Measurements from ENCODE around the gene TSFM.

TSFM gene

DNA sequence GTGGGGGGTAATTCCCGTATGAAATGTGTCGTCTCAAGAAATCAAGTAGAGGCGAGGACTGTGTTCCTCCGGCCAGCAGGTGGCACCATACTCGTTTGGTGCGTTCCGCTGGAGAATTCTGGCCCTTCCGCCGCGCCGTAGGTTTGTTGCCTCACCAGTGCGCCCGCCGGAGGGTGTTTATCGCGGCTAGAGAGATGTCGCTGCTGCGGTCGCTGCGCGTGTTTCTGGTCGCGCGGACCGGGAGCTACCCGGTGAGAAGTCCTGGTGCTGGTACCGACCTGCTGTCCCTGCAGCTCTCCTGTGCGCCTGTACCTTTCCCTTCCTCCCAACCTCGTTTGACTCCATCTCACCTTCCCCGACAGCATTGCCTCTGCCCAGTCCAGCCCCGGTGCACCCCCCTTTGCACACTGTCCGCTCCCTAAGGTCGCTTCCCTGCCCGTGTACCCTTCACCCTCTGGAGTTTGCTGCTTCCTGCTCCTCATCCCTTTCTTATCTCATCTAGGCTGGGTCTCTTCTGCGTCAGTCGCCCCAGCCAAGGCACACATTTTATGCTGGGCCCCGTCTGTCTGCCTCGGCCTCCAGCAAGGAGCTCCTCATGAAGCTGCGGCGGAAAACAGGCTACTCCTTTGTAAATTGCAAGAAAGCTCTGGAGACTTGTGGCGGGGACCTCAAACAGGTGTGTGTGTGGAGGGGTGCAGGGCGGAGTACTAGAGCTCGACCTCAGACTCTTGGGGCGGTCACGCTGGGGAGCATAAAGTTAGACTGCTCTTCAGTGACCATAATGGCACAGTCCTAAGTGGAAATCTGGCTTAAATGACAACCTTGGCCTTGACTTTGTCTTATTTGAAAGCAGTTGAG lies at the start of gene TSFM:
Gene TSFM (plus strand): TSS at position 180 of the 858 bp plus-strand sequence. CDS start 15 bp downstream, at position 195.
- DNase-seq: peak; percentile 96

DNA sequence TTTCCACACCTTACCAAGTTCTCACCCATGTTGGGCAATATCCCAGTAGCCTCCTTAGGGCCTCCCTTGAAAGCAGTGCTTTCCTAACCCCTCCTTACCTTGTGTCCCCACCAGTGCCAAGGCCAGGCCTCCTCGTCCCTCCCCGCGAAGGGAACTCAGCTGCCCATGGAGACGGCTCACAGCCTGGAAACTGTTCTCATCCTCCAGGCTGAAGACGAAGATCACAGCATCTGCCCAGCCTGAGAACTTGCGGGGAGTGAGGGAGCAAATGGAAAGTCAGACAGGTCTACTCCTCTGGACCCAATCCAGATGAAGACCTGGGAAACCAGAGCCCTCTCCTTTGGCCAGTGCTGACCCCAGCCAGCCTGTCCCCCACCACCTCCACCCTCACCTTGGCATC lies 48.7 kb upstream of the TSFM start:
- DNase-seq: no peak

- no peak for DNase-seq
Measured at GRCh38 chr12:57734591-57734990, 48.0 kb upstream of the TSFM start.

GRCh38 chr12:57735198-57735855 lies 47.3 kb upstream of the TSFM start:
- DNase-seq: no peak

- no peak for DNase-seq
Measured at GRCh38 chr12:57735952-57736740, 46.4 kb upstream of the TSFM start.

DNA sequence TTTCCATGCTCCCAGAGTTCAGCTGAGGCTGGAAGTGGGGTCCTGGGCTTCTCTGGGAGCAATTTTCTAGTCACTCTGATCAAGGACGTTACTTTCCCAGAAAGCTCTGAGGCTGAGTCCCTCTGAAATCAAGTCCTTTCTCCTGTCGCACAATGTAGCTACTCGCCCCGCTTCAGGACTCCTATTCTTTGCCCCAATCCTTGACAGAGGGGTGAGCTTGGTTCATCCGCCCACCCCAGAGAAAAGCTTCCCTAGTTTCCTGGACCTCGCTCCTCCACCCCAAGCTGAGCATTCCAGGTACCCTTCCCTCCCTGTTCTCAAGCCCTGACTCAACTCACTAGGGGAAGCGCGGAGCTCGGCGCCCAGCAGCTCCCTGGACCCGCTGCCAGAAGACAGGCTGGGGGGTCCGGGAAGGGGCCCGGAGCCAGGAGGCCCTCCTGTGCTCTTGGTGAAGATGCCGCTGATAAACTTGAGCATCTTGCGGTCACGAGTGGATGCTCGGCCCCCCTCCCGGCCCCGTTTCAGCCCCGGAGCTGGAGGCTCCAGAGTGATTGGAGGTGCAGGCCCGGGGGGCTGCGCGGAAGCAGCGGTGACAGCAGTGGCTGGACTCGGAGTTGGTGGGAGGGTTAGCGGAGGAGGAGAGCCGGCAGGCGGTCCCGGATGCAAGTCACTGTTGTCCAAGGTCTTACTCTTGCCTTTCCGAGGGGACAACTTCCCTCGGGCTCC lies 45.7 kb upstream of the TSFM start:
- no peak for DNase-seq

- DNase-seq: no peak
Measured at GRCh38 chr12:57737467-57738460, 44.8 kb upstream of the TSFM start.

DNA sequence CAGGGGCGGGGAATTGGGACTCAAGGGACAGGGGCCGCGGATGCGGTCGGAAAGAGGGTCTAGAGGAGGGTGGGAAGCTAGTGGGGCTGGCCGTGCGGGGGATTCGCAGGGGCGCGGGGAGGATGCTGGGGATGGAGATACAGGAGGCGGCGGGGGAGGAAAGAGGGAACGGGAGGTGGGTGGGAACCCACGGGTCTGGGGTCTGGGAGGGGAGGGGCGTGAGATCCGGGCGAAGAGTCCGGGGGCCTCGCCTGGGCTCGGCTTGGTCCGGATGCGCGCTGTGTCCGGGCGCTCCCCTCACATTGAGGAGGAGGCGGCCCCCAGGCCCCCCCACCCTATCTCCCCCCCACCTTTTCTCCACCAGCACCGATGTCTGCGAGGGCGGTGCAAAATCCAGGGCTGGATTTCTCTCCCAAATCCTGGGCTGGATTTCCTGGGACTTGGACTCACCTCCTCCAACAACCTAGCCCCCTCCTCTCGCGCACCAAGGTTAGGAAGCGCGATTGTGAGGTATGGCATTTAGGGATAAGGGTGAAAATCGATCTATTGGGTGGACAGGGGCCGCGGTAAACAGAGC lies 43.8 kb upstream of the TSFM start, which contains the start of gene AGAP2:
Gene AGAP2 (minus strand): TSS at position 82 of the 577 bp plus-strand sequence. CDS start 496 bp downstream, outside the sequence.
- no peak for DNase-seq

GRCh38 chr12:57739387-57739786 lies 43.2 kb upstream of the TSFM start:
- no peak for DNase-seq

DNA sequence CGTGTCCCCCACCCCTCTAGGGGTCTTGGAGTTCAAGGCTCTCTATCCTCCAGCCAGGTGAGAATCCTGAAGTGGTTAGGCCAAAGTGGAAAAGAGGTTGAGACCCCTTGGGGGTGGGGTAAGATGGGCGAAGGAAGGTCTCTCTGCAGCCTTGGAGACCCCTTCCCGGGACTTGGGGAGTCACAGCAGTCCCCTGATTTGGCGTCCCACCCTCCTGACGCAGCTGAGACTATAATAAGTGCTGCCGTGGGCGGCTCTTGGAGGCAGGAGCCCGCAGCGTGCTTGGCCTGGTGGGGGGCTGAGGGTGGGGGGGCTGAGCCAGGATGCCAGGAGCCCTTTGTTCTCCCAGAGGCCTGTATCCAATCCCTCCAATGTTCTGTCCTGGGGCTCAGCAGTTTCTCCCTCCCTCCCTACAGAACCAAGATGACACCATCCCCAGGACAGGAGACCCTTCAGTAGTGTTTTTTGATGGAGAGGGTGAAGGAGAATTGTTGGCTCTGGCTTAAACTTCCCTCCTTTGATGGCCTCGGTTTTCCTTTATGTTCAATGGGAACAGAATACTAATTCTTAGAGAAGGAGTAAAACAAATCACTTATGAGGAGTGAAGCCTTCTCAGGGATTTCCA lies 42.6 kb upstream of the TSFM start:
- DNase-seq: no peak

DNA sequence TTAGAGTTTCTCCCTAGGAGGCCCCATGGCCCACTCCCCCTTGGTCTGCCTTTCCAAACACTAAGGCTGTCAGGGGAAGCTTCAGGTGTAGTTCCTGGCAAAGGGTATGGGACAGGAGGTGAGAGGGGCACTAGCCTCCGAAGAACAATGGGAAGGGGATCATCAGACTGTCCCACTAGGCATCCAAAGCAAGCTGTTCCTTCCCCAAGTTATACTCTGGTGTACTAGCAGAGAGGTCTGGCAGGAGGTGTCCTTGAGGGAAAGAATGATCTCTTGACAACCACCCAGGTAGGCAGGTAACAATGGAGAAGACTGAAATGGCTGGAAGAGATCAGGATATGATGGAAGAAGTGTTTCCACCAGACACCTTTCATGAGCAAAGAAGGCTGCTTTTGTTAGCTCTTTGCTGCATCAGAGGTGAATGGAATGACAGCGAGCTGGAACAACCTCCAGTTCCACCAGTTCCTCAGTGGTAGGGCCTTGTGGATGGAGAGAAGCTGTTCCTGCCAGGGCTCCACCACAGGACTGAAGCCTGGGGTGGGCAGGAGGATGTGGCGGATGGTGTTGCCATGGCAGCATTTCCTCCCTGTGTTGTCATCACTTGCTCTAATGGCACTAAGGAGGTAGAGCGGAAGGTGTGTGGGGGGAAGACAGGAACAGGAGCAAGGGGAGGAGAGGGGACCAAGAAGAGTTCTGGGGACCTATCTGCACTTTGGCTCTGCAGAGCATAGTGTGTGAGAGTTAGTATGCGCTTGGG lies 41.8 kb upstream of the TSFM start:
- peak; percentile 62 for DNase-seq

- DNase-seq: no peak
Measured at GRCh38 chr12:57741413-57741789, 41.2 kb upstream of the TSFM start.

GRCh38 chr12:57741844-57742738 lies 40.5 kb upstream of the TSFM start:
- peak; percentile 65 for DNase-seq

GRCh38 chr12:57743769-57744168 lies 38.8 kb upstream of the TSFM start:
- no peak for DNase-seq

DNA sequence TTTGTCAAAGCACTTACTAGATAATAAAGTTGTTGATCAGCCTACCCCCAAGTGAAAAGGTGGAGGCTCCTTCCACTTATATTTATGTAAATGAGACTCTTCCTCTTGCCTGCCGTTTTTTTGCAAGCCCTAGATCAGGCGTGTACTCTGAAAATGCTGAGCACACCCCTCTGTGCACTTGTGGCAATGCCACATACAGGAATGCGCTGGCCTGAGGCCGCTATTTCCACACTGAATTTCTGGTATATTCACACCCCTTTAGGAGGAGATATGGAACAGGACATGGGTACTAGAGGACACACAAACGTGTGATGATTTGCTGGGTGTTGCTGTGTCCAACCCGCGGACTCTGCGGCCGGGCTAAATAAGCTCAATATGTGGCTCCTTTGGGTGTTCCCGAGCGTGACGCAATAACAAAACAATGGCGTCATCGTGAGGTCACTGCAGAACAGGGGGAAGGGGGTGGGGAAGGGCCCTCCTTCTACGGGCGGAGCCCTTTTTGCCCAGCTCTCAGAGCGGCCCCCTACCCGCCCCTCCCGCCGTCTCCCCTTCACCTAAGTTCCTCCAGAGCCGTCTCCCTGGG lies 38.3 kb upstream of the TSFM start:
- peak; percentile 61 for DNase-seq

DNA sequence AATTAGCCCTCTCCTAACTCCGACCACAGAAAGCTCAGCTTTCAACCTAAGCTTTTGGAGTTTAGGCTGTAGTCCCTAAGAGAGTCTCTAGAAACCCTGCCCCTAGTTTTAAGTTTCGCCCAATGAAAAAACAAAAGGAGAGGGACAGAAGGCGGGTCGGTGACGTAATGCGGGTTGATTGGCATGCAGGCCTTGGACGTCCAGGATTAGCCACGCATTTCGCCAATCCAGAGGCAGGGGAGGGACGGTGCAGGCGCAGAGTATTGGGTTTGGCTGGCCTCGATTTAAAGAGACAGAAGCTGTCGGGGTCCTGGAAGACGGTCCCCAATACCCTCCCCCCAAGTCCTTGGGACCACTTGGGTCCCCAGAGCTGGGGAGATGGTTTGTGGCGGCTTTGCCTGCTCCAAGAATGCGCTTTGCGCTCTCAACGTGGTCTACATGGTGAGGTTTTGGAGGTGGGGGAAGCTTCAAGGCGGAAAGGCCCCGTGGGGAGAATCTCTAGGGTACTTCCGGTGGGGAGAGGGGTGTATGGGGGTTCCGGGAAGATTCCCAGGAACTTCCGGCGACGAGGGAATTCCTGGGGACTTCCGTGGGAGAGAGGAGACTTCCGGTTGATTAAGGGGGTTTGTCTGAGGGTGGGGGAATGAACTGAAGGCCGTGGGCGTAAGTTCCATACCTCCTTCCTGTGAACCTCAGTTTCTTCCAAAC lies 37.7 kb upstream of the TSFM start, which contains the start of gene TSPAN31:
Gene TSPAN31 (plus strand): TSS at position 263 of the 708 bp plus-strand sequence. CDS start 116 bp downstream, at position 379.
- DNase-seq: peak; percentile 91

DNA sequence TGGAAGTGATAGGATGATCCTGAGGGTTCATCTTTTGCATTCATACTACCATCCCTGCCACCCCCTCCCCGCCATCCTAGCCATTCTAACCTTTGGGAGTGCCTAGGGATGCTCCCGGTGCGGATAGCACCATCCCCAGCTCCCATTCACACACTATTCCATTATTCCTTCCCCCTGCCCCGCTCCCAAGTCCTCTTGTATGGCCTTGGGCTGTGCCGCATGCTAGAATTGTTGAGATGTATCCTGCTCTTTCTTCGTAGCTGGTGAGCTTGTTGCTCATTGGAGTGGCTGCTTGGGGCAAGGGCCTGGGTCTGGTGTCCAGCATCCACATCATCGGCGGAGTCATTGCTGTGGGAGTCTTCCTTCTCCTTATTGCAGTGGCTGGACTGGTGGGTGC lies 37.1 kb upstream of the TSFM start:
- DNase-seq: no peak
